ENCODE results near the gene WWOX.

Gene WWOX

GRCh38 chr16:78633551-78633950, 534.1 kb downstream of the WWOX start:
- Histone ChIP-seq H3K56ac (ENCODE audit: low read length) (no peak overlapping the region), H3K27ac (ENCODE audit: low read depth, low read length) (no peak overlapping the region), H2AK5ac (ENCODE audit: low read length) (no peak overlapping the region), H3K79me1 (ENCODE audit: low read length) (no peaks in the 10 kb centered on the region), H3K27me3 (ENCODE audit: insufficient read depth, low read length, poor library complexity) (no peaks in the 10 kb centered on the region), H4K8ac (ENCODE audit: low read depth, low read length) (no peak overlapping the region), H3K18ac (ENCODE audit: low read length) (no peak overlapping the region), H2BK15ac (replicated peaks; ENCODE audit: low read depth) (no peak overlapping the region), H3K79me2 (ENCODE audit: control insufficient read depth, insufficient read depth, low read length) (no peaks in the 10 kb centered on the region), H3K4me2 (ENCODE audit: low read length) (no peak overlapping the region), H2BK120ac (ENCODE audit: low read depth, low read length) (no peak overlapping the region), H3K9ac (ENCODE audit: low read length) (no peak overlapping the region), H2BK5ac (ENCODE audit: low read length) (no peak overlapping the region), H3K4ac (ENCODE audit: low read depth, low read length) (no peak overlapping the region), H4K5ac (ENCODE audit: low read length) (no peak overlapping the region), H3K4me1 (ENCODE audit: control insufficient read depth, low read depth, low read length) (no peaks in the 10 kb centered on the region), H3K36me3 (ENCODE audit: control insufficient read depth, insufficient read depth, low read length) (no peaks in the 10 kb centered on the region), H3K23ac (ENCODE audit: low read length) (no peak overlapping the region), H3K4me3 (ENCODE audit: low read length) (no peak overlapping the region)
- no peak for DNase-seq
- no CpG with 5 or more reads among the region's 12 CpGs for WGBS (ENCODE audit: extremely low coverage, insufficient coverage, low lambda C conversion rate)

DNA sequence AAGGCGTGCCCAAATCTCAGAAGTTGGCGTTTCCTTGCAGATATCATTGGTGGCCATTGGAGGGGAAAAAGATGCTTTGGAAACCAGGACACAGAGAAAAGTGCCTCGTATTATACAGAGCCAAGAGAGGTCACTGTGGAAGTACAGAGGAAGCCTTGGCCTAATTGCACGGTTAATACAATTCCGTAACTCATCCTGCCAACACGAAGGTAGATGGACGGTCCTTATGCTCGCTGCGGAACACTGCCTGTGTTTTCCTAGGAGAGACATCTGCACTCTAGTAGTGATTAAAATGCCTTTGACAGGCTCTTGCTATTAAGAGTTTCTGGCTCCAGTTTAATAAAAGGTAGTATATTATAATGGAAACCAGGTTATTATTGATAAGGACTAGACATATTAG, 536.4 kb downstream of the WWOX start:
- Histone ChIP-seq H4K5ac (ENCODE audit: low read length) (no peak overlapping the region), H3K27ac (ENCODE audit: low read depth, low read length) (no peak overlapping the region), H3K36me3 (ENCODE audit: control insufficient read depth, insufficient read depth, low read length) (no peaks in the 10 kb centered on the region), H4K8ac (ENCODE audit: low read depth, low read length) (no peak overlapping the region), H3K4ac (ENCODE audit: low read depth, low read length) (no peak overlapping the region), H3K4me2 (ENCODE audit: low read length) (no peak overlapping the region), H2BK120ac (ENCODE audit: low read depth, low read length) (no peak overlapping the region), H3K18ac (ENCODE audit: low read length) (no peak overlapping the region), H3K79me1 (ENCODE audit: low read length) (no peaks in the 10 kb centered on the region), H3K4me1 (ENCODE audit: control insufficient read depth, low read depth, low read length) (no peaks in the 10 kb centered on the region), H2BK15ac (replicated peaks; ENCODE audit: low read depth) (no peak overlapping the region), H3K4me3 (ENCODE audit: low read length) (no peak overlapping the region), H3K27me3 (ENCODE audit: insufficient read depth, low read length, poor library complexity) (no peaks in the 10 kb centered on the region), H3K79me2 (ENCODE audit: control insufficient read depth, insufficient read depth, low read length) (no peaks in the 10 kb centered on the region), H3K9ac (ENCODE audit: low read length) (no peak overlapping the region), H3K23ac (ENCODE audit: low read length) (no peak overlapping the region), H3K56ac (ENCODE audit: low read length) (no peak overlapping the region), H2BK5ac (ENCODE audit: low read length) (no peak overlapping the region), H2AK5ac (ENCODE audit: low read length) (no peak overlapping the region)
- no CpG with 5 or more reads among the region's 9 CpGs for WGBS (ENCODE audit: extremely low coverage, insufficient coverage, low lambda C conversion rate)
- no peak for DNase-seq

- Histone ChIP-seq H3K18ac (ENCODE audit: low read length) (no peak overlapping the region), H3K4me1 (ENCODE audit: control insufficient read depth, low read depth, low read length) (peaks cover 4% of the 10 kb centered on the region), H3K56ac (ENCODE audit: low read length) (no peak overlapping the region), H3K4me3 (ENCODE audit: low read length) (no peak overlapping the region), H2BK15ac (replicated peaks; ENCODE audit: low read depth) (no peak overlapping the region), H2AK5ac (ENCODE audit: low read length) (no peak overlapping the region), H3K27me3 (ENCODE audit: insufficient read depth, low read length, poor library complexity) (no peaks in the 10 kb centered on the region), H3K4me2 (ENCODE audit: low read length) (no peak overlapping the region), H4K5ac (ENCODE audit: low read length) (no peak overlapping the region), H2BK5ac (ENCODE audit: low read length) (no peak overlapping the region), H3K79me1 (ENCODE audit: low read length) (no peaks in the 10 kb centered on the region), H2BK120ac (ENCODE audit: low read depth, low read length) (no peak overlapping the region), H3K27ac (ENCODE audit: low read depth, low read length) (no peak overlapping the region), H4K8ac (ENCODE audit: low read depth, low read length) (no peak overlapping the region), H3K4ac (ENCODE audit: low read depth, low read length) (no peak overlapping the region), H3K23ac (ENCODE audit: low read length) (no peak overlapping the region), H3K36me3 (ENCODE audit: control insufficient read depth, insufficient read depth, low read length) (no peaks in the 10 kb centered on the region), H3K9ac (ENCODE audit: low read length) (no peak overlapping the region), H3K79me2 (ENCODE audit: control insufficient read depth, insufficient read depth, low read length) (no peaks in the 10 kb centered on the region)
- DNase-seq = peak; percentile 50
- no CpG with 5 or more reads among the region's 4 CpGs for WGBS (ENCODE audit: extremely low coverage, insufficient coverage, low lambda C conversion rate)
These were observed 538.9 kb downstream of the WWOX start for GRCh38 chr16:78638371-78638770.

DNA sequence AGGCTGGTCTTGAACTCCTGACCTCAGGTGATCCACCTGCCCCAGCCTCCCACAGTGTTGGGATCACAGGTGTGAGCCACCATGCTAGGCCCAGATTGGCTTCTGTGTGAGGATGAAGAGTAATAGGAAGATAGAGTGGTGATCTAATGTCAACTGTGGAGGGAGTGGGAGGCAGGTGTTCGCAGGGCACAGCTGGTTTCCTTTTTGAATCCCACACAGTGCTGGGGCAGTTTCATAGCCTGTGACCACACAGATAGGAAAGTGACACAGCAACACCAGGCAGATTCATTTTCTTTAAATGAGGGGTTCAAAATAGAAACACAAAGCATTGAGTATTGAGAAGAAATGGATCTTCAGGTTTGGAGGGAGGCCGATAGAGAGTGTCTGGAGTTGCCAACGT, 540.3 kb downstream of the WWOX start:
- Histone ChIP-seq H3K4ac (ENCODE audit: low read depth, low read length) (no peak overlapping the region), H3K4me1 (ENCODE audit: control insufficient read depth, low read depth, low read length) (peaks cover 4% of the 10 kb centered on the region), H3K79me1 (ENCODE audit: low read length) (no peaks in the 10 kb centered on the region), H3K4me3 (ENCODE audit: low read length) (no peak overlapping the region), H4K8ac (ENCODE audit: low read depth, low read length) (no peak overlapping the region), H3K23ac (ENCODE audit: low read length) (no peak overlapping the region), H2BK5ac (ENCODE audit: low read length) (no peak overlapping the region), H3K79me2 (ENCODE audit: control insufficient read depth, insufficient read depth, low read length) (no peaks in the 10 kb centered on the region), H2BK15ac (replicated peaks; ENCODE audit: low read depth) (no peak overlapping the region), H4K5ac (ENCODE audit: low read length) (no peak overlapping the region), H3K9ac (ENCODE audit: low read length) (no peak overlapping the region), H3K18ac (ENCODE audit: low read length) (no peak overlapping the region), H3K27ac (ENCODE audit: low read depth, low read length) (no peak overlapping the region), H3K36me3 (ENCODE audit: control insufficient read depth, insufficient read depth, low read length) (no peaks in the 10 kb centered on the region), H3K4me2 (ENCODE audit: low read length) (no peak overlapping the region), H2BK120ac (ENCODE audit: low read depth, low read length) (no peak overlapping the region), H3K56ac (ENCODE audit: low read length) (no peak overlapping the region), H3K27me3 (ENCODE audit: insufficient read depth, low read length, poor library complexity) (no peaks in the 10 kb centered on the region), H2AK5ac (ENCODE audit: low read length) (no peak overlapping the region)
- no peak for DNase-seq
- WGBS (ENCODE audit: extremely low coverage, insufficient coverage, low lambda C conversion rate) = no CpG with 5 or more reads among the region's 3 CpGs

- no peaks in the 10 kb centered on the region for H3K79me2 ChIP-seq (ENCODE audit: control insufficient read depth, insufficient read depth, low read length)
- no peak overlapping the region for H2BK120ac ChIP-seq (ENCODE audit: low read depth, low read length)
- no peak overlapping the region for H3K56ac ChIP-seq (ENCODE audit: low read length)
- H3K27me3 ChIP-seq (ENCODE audit: insufficient read depth, low read length, poor library complexity) = no peaks in the 10 kb centered on the region
- no peak overlapping the region for H3K9ac ChIP-seq (ENCODE audit: low read length)
- H4K8ac ChIP-seq (ENCODE audit: low read depth, low read length) = no peak overlapping the region
- no peak overlapping the region for H3K23ac ChIP-seq (ENCODE audit: low read length)
- no peak overlapping the region for H3K4me3 ChIP-seq (ENCODE audit: low read length)
- no peak overlapping the region for H4K5ac ChIP-seq (ENCODE audit: low read length)
- no peak overlapping the region for H2AK5ac ChIP-seq (ENCODE audit: low read length)
- no peak overlapping the region for H3K4me2 ChIP-seq (ENCODE audit: low read length)
- H2BK15ac ChIP-seq (replicated peaks; ENCODE audit: low read depth) = no peak overlapping the region
- no peak overlapping the region for H2BK5ac ChIP-seq (ENCODE audit: low read length)
- H3K4ac ChIP-seq (ENCODE audit: low read depth, low read length) = no peak overlapping the region
- DNase-seq = no peak
- H3K36me3 ChIP-seq (ENCODE audit: control insufficient read depth, insufficient read depth, low read length) = no peaks in the 10 kb centered on the region
- H3K27ac ChIP-seq (ENCODE audit: low read depth, low read length) = no peak overlapping the region
- no peak overlapping the region for H3K18ac ChIP-seq (ENCODE audit: low read length)
- no peaks in the 10 kb centered on the region for H3K79me1 ChIP-seq (ENCODE audit: low read length)
- H3K4me1 ChIP-seq (ENCODE audit: control insufficient read depth, low read depth, low read length) = peaks cover 4% of the 10 kb centered on the region
- WGBS (ENCODE audit: extremely low coverage, insufficient coverage, low lambda C conversion rate) = no CpG with 5 or more reads among the region's 6 CpGs
These were observed 541.4 kb downstream of the WWOX start for GRCh38 chr16:78640886-78641285.

DNA sequence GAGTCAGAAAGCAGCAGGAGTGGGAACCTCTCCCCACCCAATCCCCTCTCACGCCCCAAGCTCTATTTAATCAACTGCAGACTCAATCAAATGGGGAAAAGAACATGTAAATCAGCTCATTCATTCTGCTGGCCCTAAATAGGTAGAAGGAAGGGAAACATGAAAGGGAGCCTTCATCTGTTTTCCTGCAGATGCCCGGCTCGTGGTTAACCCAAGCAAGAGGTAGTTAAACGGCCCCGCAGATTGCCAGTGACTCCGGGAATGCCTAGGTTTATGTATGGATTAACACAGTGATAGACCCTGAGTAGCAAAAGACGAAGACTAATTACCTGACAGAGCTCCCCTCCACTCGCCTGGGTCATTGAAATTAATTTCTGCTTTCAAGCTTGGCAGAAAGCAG, 542.0 kb downstream of the WWOX start:
- H3K4me1 ChIP-seq (ENCODE audit: control insufficient read depth, low read depth, low read length) = peaks cover 4% of the 10 kb centered on the region
- no peak overlapping the region for H2AK5ac ChIP-seq (ENCODE audit: low read length)
- WGBS (ENCODE audit: extremely low coverage, insufficient coverage, low lambda C conversion rate) = no CpG with 5 or more reads among the region's 8 CpGs
- H3K4ac ChIP-seq (ENCODE audit: low read depth, low read length) = no peak overlapping the region
- no peak overlapping the region for H3K9ac ChIP-seq (ENCODE audit: low read length)
- no peak overlapping the region for H4K5ac ChIP-seq (ENCODE audit: low read length)
- no peak overlapping the region for H3K23ac ChIP-seq (ENCODE audit: low read length)
- H3K4me3 ChIP-seq (ENCODE audit: low read length) = no peak overlapping the region
- H2BK15ac ChIP-seq (replicated peaks; ENCODE audit: low read depth) = no peak overlapping the region
- H2BK5ac ChIP-seq (ENCODE audit: low read length) = no peak overlapping the region
- no peak overlapping the region for H3K56ac ChIP-seq (ENCODE audit: low read length)
- H3K79me1 ChIP-seq (ENCODE audit: low read length) = no peaks in the 10 kb centered on the region
- no peaks in the 10 kb centered on the region for H3K36me3 ChIP-seq (ENCODE audit: control insufficient read depth, insufficient read depth, low read length)
- no peak overlapping the region for H2BK120ac ChIP-seq (ENCODE audit: low read depth, low read length)
- no peak for DNase-seq
- H3K18ac ChIP-seq (ENCODE audit: low read length) = no peak overlapping the region
- H3K27me3 ChIP-seq (ENCODE audit: insufficient read depth, low read length, poor library complexity) = no peaks in the 10 kb centered on the region
- no peaks in the 10 kb centered on the region for H3K79me2 ChIP-seq (ENCODE audit: control insufficient read depth, insufficient read depth, low read length)
- no peak overlapping the region for H3K27ac ChIP-seq (ENCODE audit: low read depth, low read length)
- H4K8ac ChIP-seq (ENCODE audit: low read depth, low read length) = no peak overlapping the region
- H3K4me2 ChIP-seq (ENCODE audit: low read length) = no peak overlapping the region

All from mesendoderm (in vitro differentiated cells).